Loucy (cell line): Measurements from ENCODE around the gene NAT10.
"Not testable (repeated sequence)": the region's sequence is repeated elsewhere in the genome, so short reads cannot be mapped to it uniquely, and the experiment has no call there.

Source experiments
- H2AFZ ChIP-seq: fragments of 200-600 bp; sonication (generic); 2 replicates; pipeline ENCODE4 v1.6.0; 2016; ENCODE audit warnings: antibody characterized with exemption, mild to moderate bottlenecking, low read length, moderate library complexity
- H3F3A ChIP-seq: fragments of 200-600 bp; 2 replicates; pipeline ENCODE4 v1.6.0; 2016; ENCODE audit warnings: antibody characterized with exemption, low read depth, mild to moderate bottlenecking
- H3K27me3 ChIP-seq: fragments of 200-600 bp; sonication (generic); 2 replicates; pipeline ENCODE4 v1.6.1; 2014; ENCODE audit warnings: low read length, mild to moderate bottlenecking; ENCODE audit not compliant: insufficient read depth, poor library complexity, severe bottlenecking
- H3K36me3 ChIP-seq: fragments of 200-600 bp; sonication (generic); 2 replicates; pipeline ENCODE4 v1.6.1; 2016; ENCODE audit warnings: low read length; ENCODE audit not compliant: insufficient read depth
- H3K4me1 ChIP-seq: fragments of 200-600 bp; sonication (generic); 2 replicates; pipeline ENCODE4 v1.5.1; 2014; ENCODE audit warnings: low read length, mild to moderate bottlenecking; ENCODE audit not compliant: insufficient read depth, poor library complexity, severe bottlenecking
- H3K4me2 ChIP-seq: fragments of 200-600 bp; sonication (generic); 2 replicates; pipeline ENCODE4 v1.6.0; 2014; ENCODE audit warnings: antibody characterized with exemption, low read length, low read depth, mild to moderate bottlenecking; ENCODE audit not compliant: poor library complexity, severe bottlenecking
- H3K4me3 ChIP-seq: fragments of 200-600 bp; sonication (generic); 2 replicates; pipeline ENCODE4 v1.5.1; 2014; ENCODE audit warnings: low read length, mild to moderate bottlenecking, mixed read lengths; ENCODE audit not compliant: poor library complexity, severe bottlenecking
- H3K79me2 ChIP-seq: fragments of 200-600 bp; sonication (generic); 2 replicates; pipeline ENCODE4 v1.6.1; 2014; ENCODE audit warnings: low read length; ENCODE audit not compliant: insufficient read depth
- H3K9ac ChIP-seq: fragments of 200-600 bp; sonication (generic); 2 replicates; pipeline ENCODE4 v1.6.0; 2014; ENCODE audit warnings: mild to moderate bottlenecking, low read depth, low read length, moderate library complexity; ENCODE audit not compliant: poor library complexity, severe bottlenecking
- H3K9me2 ChIP-seq: fragments of 200-600 bp; sonication (generic); replicated peaks from 2 replicates; pipeline ENCODE4 v1.6.1; 2016; ENCODE audit warnings: low read depth, low read length, mixed read lengths
- H3K9me3 ChIP-seq: fragments of 200-600 bp; sonication (generic); 2 replicates; pipeline ENCODE4 v1.6.1; 2014; ENCODE audit warnings: mild to moderate bottlenecking, antibody characterized with exemption, low read length, low read depth; ENCODE audit not compliant: insufficient read depth
- H4K20me1 ChIP-seq: fragments of 200-600 bp; sonication (generic); 2 replicates; pipeline ENCODE4 v1.6.0; 2014; ENCODE audit warnings: antibody characterized with exemption, low read length, mild to moderate bottlenecking; ENCODE audit not compliant: insufficient read depth, poor library complexity, severe bottlenecking
- EZH2phosphoT487 ChIP-seq: fragments of 200-600 bp; IDR thresholded peaks from 2 replicates; pipeline ENCODE4 v1.6.1; 2018; ENCODE audit warnings: antibody characterized with exemption, mild to moderate bottlenecking, moderate library complexity, borderline replicate concordance
- TF ChIP-seq, protein P1 (sequence below): fragments of 200-600 bp; sonication (generic); conservative IDR thresholded peaks from 2 replicates; pipeline ENCODE4 v1.5.1; 2014; ENCODE audit warnings: mild to moderate bottlenecking, antibody characterized with exemption, low read length

Gene NAT10

DNA sequence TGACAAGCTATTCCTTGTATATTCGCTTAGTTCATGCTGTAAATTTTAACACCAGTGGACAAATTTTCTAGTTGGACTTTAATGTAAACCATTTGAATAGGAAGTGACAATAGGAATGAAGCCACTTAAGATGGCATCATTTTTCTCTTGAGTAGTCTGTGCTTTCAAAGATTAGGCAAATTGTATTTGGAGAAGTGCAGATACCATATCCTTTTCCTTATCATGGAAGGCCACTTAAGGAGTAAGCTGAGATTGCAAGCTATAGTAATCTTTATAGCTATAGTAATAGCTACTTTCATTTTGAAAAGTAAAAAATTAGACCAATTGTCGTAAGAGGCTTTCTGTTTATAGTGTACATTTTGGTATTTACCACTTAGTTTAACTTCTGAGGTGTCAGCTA, 41.1 kb upstream of the NAT10 start:
- no peak overlapping the region for H2AFZ ChIP-seq
- no peaks in the 10 kb centered on the region for H3K27me3 ChIP-seq
- H3K4me2 ChIP-seq = peak overlapping the region; percentile 55
- peaks cover 70% of the 10 kb centered on the region for H3K36me3 ChIP-seq
- TF ChIP-seq, protein P1, sequence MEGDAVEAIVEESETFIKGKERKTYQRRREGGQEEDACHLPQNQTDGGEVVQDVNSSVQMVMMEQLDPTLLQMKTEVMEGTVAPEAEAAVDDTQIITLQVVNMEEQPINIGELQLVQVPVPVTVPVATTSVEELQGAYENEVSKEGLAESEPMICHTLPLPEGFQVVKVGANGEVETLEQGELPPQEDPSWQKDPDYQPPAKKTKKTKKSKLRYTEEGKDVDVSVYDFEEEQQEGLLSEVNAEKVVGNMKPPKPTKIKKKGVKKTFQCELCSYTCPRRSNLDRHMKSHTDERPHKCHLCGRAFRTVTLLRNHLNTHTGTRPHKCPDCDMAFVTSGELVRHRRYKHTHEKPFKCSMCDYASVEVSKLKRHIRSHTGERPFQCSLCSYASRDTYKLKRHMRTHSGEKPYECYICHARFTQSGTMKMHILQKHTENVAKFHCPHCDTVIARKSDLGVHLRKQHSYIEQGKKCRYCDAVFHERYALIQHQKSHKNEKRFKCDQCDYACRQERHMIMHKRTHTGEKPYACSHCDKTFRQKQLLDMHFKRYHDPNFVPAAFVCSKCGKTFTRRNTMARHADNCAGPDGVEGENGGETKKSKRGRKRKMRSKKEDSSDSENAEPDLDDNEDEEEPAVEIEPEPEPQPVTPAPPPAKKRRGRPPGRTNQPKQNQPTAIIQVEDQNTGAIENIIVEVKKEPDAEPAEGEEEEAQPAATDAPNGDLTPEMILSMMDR = no peak
- no peak for TF ChIP-seq EZH2phosphoT487
- no peaks in the 10 kb centered on the region for H3F3A ChIP-seq
- peaks cover 96% of the 10 kb centered on the region for H4K20me1 ChIP-seq
- no peaks in the 10 kb centered on the region for H3K9me3 ChIP-seq
- H3K9me2 ChIP-seq = no peaks in the 10 kb centered on the region
- no peak overlapping the region for H3K9ac ChIP-seq
- H3K4me3 ChIP-seq = peak overlapping the region; percentile 37
- H3K79me2 ChIP-seq = peaks cover 100% of the 10 kb centered on the region
- peaks cover 50% of the 10 kb centered on the region for H3K4me1 ChIP-seq

DNA sequence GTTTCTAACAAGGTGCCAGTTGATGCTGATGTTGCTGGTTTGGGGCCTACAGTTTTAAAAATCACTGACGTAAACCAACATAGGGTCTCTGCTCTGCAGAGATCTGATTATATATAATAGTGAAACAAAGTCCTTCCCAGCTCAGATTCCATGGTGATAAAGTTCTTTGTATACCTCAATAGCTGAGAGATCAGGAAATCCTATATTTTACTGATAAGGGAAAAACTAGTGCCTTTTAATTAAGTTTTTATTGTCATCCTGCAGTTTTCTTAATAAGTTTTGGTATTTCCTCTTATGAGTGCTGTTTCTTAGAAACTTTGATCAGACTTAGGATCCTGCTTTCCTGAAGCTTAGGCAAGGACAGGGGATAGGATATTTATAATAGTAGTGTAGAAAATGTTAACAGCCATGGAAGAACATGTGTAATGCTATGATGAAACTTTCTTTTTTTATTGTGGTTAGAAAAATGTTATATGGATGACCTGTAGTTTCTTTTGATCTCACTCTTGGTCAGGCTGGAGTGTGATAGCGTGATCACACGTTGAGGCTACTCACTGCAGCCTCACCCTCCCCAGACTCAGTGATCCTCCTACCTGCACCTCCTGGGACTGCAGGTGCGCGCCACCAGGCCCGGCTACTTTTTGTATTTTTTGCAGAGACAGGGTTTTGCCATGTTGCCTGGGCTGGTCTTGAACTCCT, 39.8 kb upstream of the NAT10 start:
- H3K79me2 ChIP-seq = peaks cover 100% of the 10 kb centered on the region
- peak overlapping the region; percentile 41 for H3K4me2 ChIP-seq
- peaks cover 73% of the 10 kb centered on the region for H3K36me3 ChIP-seq
- peaks cover 96% of the 10 kb centered on the region for H4K20me1 ChIP-seq
- no peaks in the 10 kb centered on the region for H3F3A ChIP-seq
- no peak overlapping the region for H2AFZ ChIP-seq
- no peak overlapping the region for H3K4me3 ChIP-seq
- H3K9me2 ChIP-seq = no peaks in the 10 kb centered on the region
- no peaks in the 10 kb centered on the region for H3K27me3 ChIP-seq
- no peak overlapping the region for H3K9ac ChIP-seq
- TF ChIP-seq, protein P1 = no peak
- no peak for TF ChIP-seq EZH2phosphoT487
- no peaks in the 10 kb centered on the region for H3K9me3 ChIP-seq
- peaks cover 44% of the 10 kb centered on the region for H3K4me1 ChIP-seq

DNA sequence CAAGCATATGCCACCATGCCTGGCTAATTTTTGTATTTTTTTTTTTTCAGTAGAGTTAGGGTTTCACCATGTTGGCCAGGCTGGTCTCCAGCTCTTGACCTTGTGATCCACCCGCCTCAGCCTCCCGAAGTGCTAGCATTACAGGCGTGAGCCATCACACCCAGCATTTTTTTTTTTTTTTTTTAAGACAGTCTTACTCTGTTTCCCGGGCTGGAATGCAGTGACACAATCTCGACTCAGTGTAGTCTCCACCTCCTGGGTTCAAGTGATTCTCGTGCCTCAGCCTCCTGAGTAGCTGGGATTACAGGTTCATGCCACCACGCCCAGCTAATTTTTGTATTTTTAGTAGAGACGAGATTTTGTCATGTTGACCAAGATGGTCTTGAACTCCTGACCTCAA, 38.7 kb upstream of the NAT10 start:
- H3K4me2 ChIP-seq = peak overlapping the region; percentile 12
- H3K9me2 ChIP-seq, H3K27me3 ChIP-seq, H3K9ac ChIP-seq, H2AFZ ChIP-seq, H3F3A ChIP-seq, H3K9me3 ChIP-seq, H3K4me3 ChIP-seq: not testable (repeated sequence)
- H3K36me3 ChIP-seq = peaks cover 73% of the 10 kb centered on the region
- peaks cover 96% of the 10 kb centered on the region for H4K20me1 ChIP-seq
- H3K79me2 ChIP-seq = peaks cover 100% of the 10 kb centered on the region
- H3K4me1 ChIP-seq = peaks cover 41% of the 10 kb centered on the region
